T-cell (primary cell): ENCODE data around the gene NRAS. TPM values are rescaled to one million over a fixed set of nuclear protein-coding genes. Genes with fewer than 3 reads are reported as not detected.
"Not testable (repeated sequence)": the region's sequence is repeated elsewhere in the genome, so short reads cannot be mapped to it uniquely, and the experiment has no call there.

Source experiments
- ATAC-seq, 4 experiments: fragments of 200-7000 bp in 3 of 4; fragments of 150-1000 bp in 1 of 4; cut with Tn5 transposase; replicated peaks in 1 of 4; 1 replicate in 3 of 4; 2 replicates in 1 of 4; pipeline ENCODE4 v1.10.0; 2021; ENCODE audit warnings: moderate library complexity in 3 of 4, mild to moderate bottlenecking in 2 of 4, moderate number of reproducible peaks in 1 of 4
- CTCF ChIA-PET, 2 donors: fragments of 300-600 bp; sonication (Branson Sonifier 250); formaldehyde crosslinking; loops; one replicate each; lab custom pipeline; 2022; ENCODE audit warnings: antibody characterized with exemption in 2 of 2; lab: Charles Lee
- POLR2A ChIA-PET, 2 donors: fragments of 300-600 bp; sonication (Branson Sonifier 250); formaldehyde crosslinking; loops; one replicate each; lab custom pipeline; 2022; ENCODE audit warnings: antibody characterized with exemption in 2 of 2; lab: Charles Lee
- DNase-seq, 35 experiments: peaks; one replicate each; pipeline versions ENCODE4 v3.0.0 to v3.0.0-alpha.2; 2013 to 2023
- H3K27ac ChIP-seq: one replicate; pipeline ENCODE4 v1.5.1; 2013; ENCODE audit warnings: low read length
- H3K27me3 ChIP-seq, 2 experiments: replicated peaks in 1 of 2; 1 replicate in 1 of 2; 2 replicates in 1 of 2; pipeline versions ENCODE4 v1.6.1 to v1.7.0; 2013; ENCODE audit warnings: low read length in 1 of 2, mixed read lengths in 1 of 2; ENCODE audit not compliant: control insufficient read depth in 2 of 2, insufficient read depth in 2 of 2; ENCODE audit errors: extremely low read depth in 1 of 2
- H3K36me3 ChIP-seq, 2 donors: 1 replicate in 1 of 2; 2 replicates in 1 of 2; pipeline versions ENCODE4 v1.6.1 to v1.7.0; 2013; ENCODE audit warnings: low read length in 1 of 2; ENCODE audit not compliant: control insufficient read depth in 2 of 2, insufficient read depth in 1 of 2; ENCODE audit errors: extremely low read depth in 1 of 2
- H3K4me1 ChIP-seq, 2 experiments: 1 replicate in 1 of 2; 2 replicates in 1 of 2; pipeline versions ENCODE4 v1.6.1 to v1.7.0; 2013; ENCODE audit warnings: low read length in 2 of 2, mixed read lengths in 1 of 2; ENCODE audit not compliant: insufficient read depth in 2 of 2, control insufficient read depth in 1 of 2; ENCODE audit errors: extremely low read depth in 1 of 2
- H3K4me3 ChIP-seq, 2 donors: 1 replicate in 1 of 2; 2 replicates in 1 of 2; pipeline versions ENCODE4 v1.5.1 to v1.7.0; 2013; ENCODE audit warnings: mild to moderate bottlenecking in 2 of 2, low read length in 1 of 2, moderate library complexity in 1 of 2; ENCODE audit not compliant: control insufficient read depth in 1 of 2; ENCODE audit errors: extremely low read depth in 1 of 2
- H3K9me3 ChIP-seq: 2 replicates; pipeline ENCODE4 v1.7.0; 2013
- H3K27ac Mint-ChIP-seq, 2 donors: one replicate each; pipeline ENCODE4 v1.8.0; 2020 to 2021; ENCODE audit warnings: mild to moderate bottlenecking in 2 of 2, mixed read lengths in 2 of 2
- H3K27me3 Mint-ChIP-seq, 2 donors: one replicate each; pipeline ENCODE4 v1.8.0; 2021 to 2022; ENCODE audit warnings: mixed read lengths in 2 of 2
- H3K36me3 Mint-ChIP-seq: one replicate; pipeline ENCODE4 v1.8.0; 2021; ENCODE audit warnings: mixed read lengths
- H3K4me1 Mint-ChIP-seq, 3 donors: one replicate each; pipeline ENCODE4 v1.8.0; 2020 to 2022; ENCODE audit warnings: mixed read lengths in 3 of 3, mild to moderate bottlenecking in 1 of 3
- H3K4me3 Mint-ChIP-seq, 3 donors: one replicate each; pipeline ENCODE4 v1.8.0; 2020 to 2022; ENCODE audit warnings: mild to moderate bottlenecking in 3 of 3, mixed read lengths in 3 of 3, moderate library complexity in 3 of 3
- H3K9me3 Mint-ChIP-seq, 3 donors: one replicate each; pipeline ENCODE4 v1.8.0; 2020 to 2022; ENCODE audit warnings: mixed read lengths in 3 of 3
- WGBS: methylation state at CpG from one replicate; pipeline ENCODE4 v1.1.5; 2013; ENCODE audit warnings: missing lambda C conversion rate; ENCODE audit not compliant: insufficient coverage; 5-methylcytosine and 5-hydroxymethylcytosine counted together
- total RNA-seq, 35 experiments: library from RNA in 6 of 35; stranded (reverse) in 6 of 35; fragments of 120-200 nt in 1 of 35; gene quantifications; one replicate each; pipeline versions ENCODE4 v1.2.1 to v1.2.4 and lab custom pipeline; 2013 to 2026

Gene NRAS
- total RNA-seq, 5 donors from 2014 or later (not counting 1 experiment from before 2014, with no cell fraction given), result 19.9 to 29.7 (median 22.1) TPM

- Mint-ChIP-seq H3K4me1 (peaks cover 64 to 71% (median 68%) of the 10 kb centered on the region in 3 donors), H3K4me3 (peak overlapping the region; percentile 99 to 100 (median 99)), H3K9me3 (no peaks in the 10 kb centered on the region), H3K27me3 (no peaks in the 10 kb centered on the region), H3K36me3 (peaks cover 5% of the 10 kb centered on the region), H3K27ac (peak overlapping the region; percentile 99)
- Histone ChIP-seq H3K4me1 (peaks cover 38 to 51% of the 10 kb centered on the region in 2 experiments), H3K27ac (peak overlapping the region; percentile 100), H3K27me3 (no peaks in the 10 kb centered on the region), H3K4me3 (peak overlapping the region; percentile 99 to 100), H3K36me3 (peaks cover 0 to 5% of the 10 kb centered on the region in 2 donors), H3K9me3 (no peaks in the 10 kb centered on the region)
- ATAC-seq (no peak), DNase-seq (peak in 1 of 35 experiments; percentile 42)
- POLR2A ChIA-PET, result interaction anchor here in 1 of 2 donors (0.6 to 1.5 kb wide), 3 partner anchors 11 to 944 kb away, joined by 3 to 16 read pairs (median 5); partner anchors contain the start of gene RSBN1
- 18% methylated on average over 8 of the region's 14 CpGs for WGBS
- CTCF ChIA-PET, result interaction anchor here in 1 of 2 donors (2.0 kb wide), 1 partner anchor 24 kb away, joined by 6 read pairs; the partner anchor contains the start of gene SIKE1
Observed at GRCh38 chr1:114756009-114756892, 39.7 kb upstream of the NRAS start.

- no peaks in the 10 kb centered on the region for H3K9me3 Mint-ChIP-seq
Observed at GRCh38 chr1:114755006-114755931, 38.7 kb upstream of the NRAS start.

GRCh38 chr1:114753702-114754101 is 37.1 kb upstream of the NRAS start:
- Histone ChIP-seq H3K36me3 (peaks cover 0 to 18% of the 10 kb centered on the region in 2 donors), H3K4me1 (peaks cover 38 to 68% of the 10 kb centered on the region in 2 experiments), H3K4me3 (peak overlapping the region in 1 of 2 donors; percentile 25)
- H3K9me3 ChIP-seq, ATAC-seq, DNase-seq, H3K27ac ChIP-seq, H3K27me3 ChIP-seq, H3K27me3 Mint-ChIP-seq, CTCF ChIA-PET, H3K9me3 Mint-ChIP-seq: not testable (repeated sequence)
- WGBS, result 30% methylated on average over 1 of the region's 6 CpGs
- POLR2A ChIA-PET, result interaction anchor here in 1 of 2 donors (0.5 kb wide), 1 partner anchor 32 kb away, joined by 6 read pairs; no protein-coding TSS in a partner anchor
- peak overlapping the region; percentile 79 to 100 (median 99) for H3K4me3 Mint-ChIP-seq
- H3K27ac Mint-ChIP-seq, result peak overlapping the region; percentile 88 to 99
- peaks cover 22% of the 10 kb centered on the region for H3K36me3 Mint-ChIP-seq
- peaks cover 88 to 96% (median 91%) of the 10 kb centered on the region in 3 donors for H3K4me1 Mint-ChIP-seq

More at GRCh38 chr1:114755006-114755931, 38.7 kb upstream of the NRAS start:
- Mint-ChIP-seq H3K4me3 (peak overlapping the region; percentile 99 to 100 (median 99)), H3K27me3 (no peaks in the 10 kb centered on the region), H3K4me1 (peaks cover 74 to 81% (median 78%) of the 10 kb centered on the region in 3 donors), H3K27ac (peak overlapping the region; percentile 99), H3K36me3 (peaks cover 7% of the 10 kb centered on the region)
- ATAC-seq, result no peak
- ChIA-PET POLR2A (interaction anchor here (0.7 to 1.5 kb wide), 4 partner anchors 10 to 943 kb away, joined by 3 to 5 read pairs (median 3); partner anchors contain the start of gene RSBN1 (in 1 of the 2)), CTCF (no interaction called here)
- H3K36me3 ChIP-seq, result peaks cover 0 to 5% of the 10 kb centered on the region in 2 donors
- 43% methylated on average over 1 of the region's 7 CpGs for WGBS
- peak overlapping the region; percentile 100 for H3K27ac ChIP-seq
- DNase-seq, result no peak
- no peak overlapping the region for H3K4me3 ChIP-seq
- H3K4me1 ChIP-seq, result peaks cover 38 to 59% of the 10 kb centered on the region in 2 experiments
- H3K27me3 ChIP-seq, result no peaks in the 10 kb centered on the region
- H3K9me3 ChIP-seq, result no peaks in the 10 kb centered on the region

GRCh38 chr1:114753143-114753542 is 36.6 kb upstream of the NRAS start:
- Histone ChIP-seq H3K36me3 (peaks cover 0 to 23% of the 10 kb centered on the region in 2 donors), H3K4me1 (peaks cover 38 to 66% of the 10 kb centered on the region in 2 experiments), H3K9me3 (no peaks in the 10 kb centered on the region), H3K4me3 (no peak overlapping the region), H3K27ac (no peak overlapping the region), H3K27me3 (no peaks in the 10 kb centered on the region)
- Mint-ChIP-seq H3K27ac (peak overlapping the region in 1 of 2 donors; percentile 41), H3K4me1 (peaks cover 90 to 97% (median 92%) of the 10 kb centered on the region in 3 donors), H3K36me3 (peaks cover 28% of the 10 kb centered on the region), H3K27me3 (no peaks in the 10 kb centered on the region), H3K4me3 (peak overlapping the region in 1 of 3 donors; percentile 100), H3K9me3 (no peaks in the 10 kb centered on the region)
- WGBS, result 100% methylated on average over 1 of the region's 4 CpGs
- CTCF ChIA-PET, result interaction anchor here in 1 of 2 donors (0.6 kb wide), 1 partner anchor 8 kb away, joined by 3 read pairs; no protein-coding TSS in a partner anchor
- DNase-seq (no peak), ATAC-seq (no peak)
- POLR2A ChIA-PET, result interaction anchor here in 1 of 2 donors (0.5 kb wide), 2 partner anchors 32 to 219 kb away, joined by 6 to 7 read pairs; no protein-coding TSS in a partner anchor

- DNase-seq (no peak), ATAC-seq (no peak)
- H3K27ac Mint-ChIP-seq, result no peak overlapping the region
- Histone ChIP-seq H3K27ac (no peak overlapping the region), H3K4me1 (peaks cover 33 to 58% of the 10 kb centered on the region in 2 experiments), H3K9me3 (no peaks in the 10 kb centered on the region), H3K36me3 (peaks cover 0 to 39% of the 10 kb centered on the region in 2 donors), H3K27me3 (no peaks in the 10 kb centered on the region), H3K4me3 (no peak overlapping the region)
- H3K4me3 Mint-ChIP-seq, result peak overlapping the region in 2 of 3 donors; percentile 25 to 100
- WGBS, result 64% methylated on average over 5 of the region's 5 CpGs
- peaks cover 92 to 100% (median 93%) of the 10 kb centered on the region in 3 donors for H3K4me1 Mint-ChIP-seq
- ChIA-PET CTCF (interaction anchor here in 1 of 2 donors (0.7 to 1.2 kb wide), 2 partner anchors 31 to 1308 kb away, joined by 4 to 8 read pairs; no protein-coding TSS in a partner anchor), POLR2A (interaction anchor here (0.5 to 0.7 kb wide), 3 partner anchors 12 to 963 kb away, joined by 5 read pairs; no protein-coding TSS in a partner anchor)
- H3K9me3 Mint-ChIP-seq, result no peaks in the 10 kb centered on the region
- H3K27me3 Mint-ChIP-seq, result no peaks in the 10 kb centered on the region
- peaks cover 34% of the 10 kb centered on the region for H3K36me3 Mint-ChIP-seq
Observed at GRCh38 chr1:114750780-114751179, 34.2 kb upstream of the NRAS start.
